Activated naive CD8-positive, alpha-beta T cell treated with anti-CD3 and anti-CD28 coated beads, Interleukin-2, amount 10 ng/mL, durations not matched to agents 7 days and 5 days (primary cell): Measurements from ENCODE around the gene TSPAN7. TPM values are rescaled to one million over a fixed set of nuclear protein-coding genes. Genes with fewer than 3 reads are reported as not detected.

ENCODE experiments used
- ATAC-seq: fragments of 150-1000 bp; cut with Tn5 transposase; one replicate; pipeline ENCODE4 v1.10.0; 2021; ENCODE audit warnings: low read depth, moderate library complexity
- POLR2A ChIA-PET: fragments of 350-600 bp; sonication (Branson Sonifier 250); formaldehyde crosslinking; loops from one replicate; lab custom pipeline; 2021; ENCODE audit warnings: antibody characterized with exemption; lab: Charles Lee
- DNase-seq: peaks from one replicate; pipeline ENCODE4 v3.0.0; 2021
- H3K27ac Mint-ChIP-seq: one replicate; pipeline ENCODE4 v1.8.0; 2022; ENCODE audit warnings: mild to moderate bottlenecking, mixed read lengths
- H3K27me3 Mint-ChIP-seq: one replicate; pipeline ENCODE4 v1.8.0; 2022; ENCODE audit warnings: mild to moderate bottlenecking, moderate library complexity, mixed read lengths
- H3K36me3 Mint-ChIP-seq: one replicate; pipeline ENCODE4 v1.8.0; 2021; ENCODE audit warnings: mild to moderate bottlenecking, mixed read lengths
- H3K4me1 Mint-ChIP-seq: one replicate; pipeline ENCODE4 v1.8.0; 2021; ENCODE audit warnings: mixed read lengths
- H3K4me3 Mint-ChIP-seq: one replicate; pipeline ENCODE4 v1.8.0; 2022; ENCODE audit warnings: mild to moderate bottlenecking, moderate library complexity, mixed read lengths
- H3K9me3 Mint-ChIP-seq: one replicate; pipeline ENCODE4 v1.8.0; 2021; ENCODE audit warnings: mixed read lengths
- total RNA-seq, 2 experiments: library from RNA; stranded (reverse); gene quantifications; one replicate each; pipeline ENCODE4 v1.2.3, GENCODE V29; 2021

TSPAN7 gene
- total RNA-seq, result not detected

- Mint-ChIP-seq H3K27ac (no peak within 1 kb of the TSS), H3K27me3 (peaks cover 19% of the 10 kb centered on the region), H3K4me1 (peaks cover 2% of the 10 kb centered on the region)
Observed at GRCh38 chrX:38561126-38561868, at the start of gene TSPAN7. TSS of gene TSPAN7 (plus strand) at chrX:38561542. CDS start at chrX:38561547, 5 bp downstream.

GRCh38 chrX:38513112-38513742 lies 48.1 kb upstream of the TSPAN7 start:
- ATAC-seq (no peak), DNase-seq (no peak)
- Mint-ChIP-seq H3K36me3 (no peaks in the 10 kb centered on the region), H3K27ac (no peak overlapping the region), H3K9me3 (no peaks in the 10 kb centered on the region), H3K27me3 (no peaks in the 10 kb centered on the region), H3K4me3 (no peak overlapping the region), H3K4me1 (peaks cover 2% of the 10 kb centered on the region)
- POLR2A ChIA-PET, result no interaction called here

More at GRCh38 chrX:38561126-38561868, at the start of gene TSPAN7:
- DNase-seq (peak; percentile 81), ATAC-seq (peak; percentile 96)
- H3K4me3 Mint-ChIP-seq, result peak within 1 kb of the TSS; percentile 83
- POLR2A ChIA-PET, result no interaction called here
- H3K9me3 Mint-ChIP-seq, result no peaks in the 10 kb centered on the region
- no peaks in the 10 kb centered on the region for H3K36me3 Mint-ChIP-seq

- POLR2A ChIA-PET, result no interaction called here
Observed at GRCh38 chrX:38514016-38514854, 47.1 kb upstream of the TSPAN7 start.

GRCh38 chrX:38515291-38515690 lies 46.1 kb upstream of the TSPAN7 start:
- Mint-ChIP-seq H3K27me3 (no peaks in the 10 kb centered on the region), H3K4me1 (peaks cover 2% of the 10 kb centered on the region), H3K36me3 (no peaks in the 10 kb centered on the region), H3K4me3 (no peak overlapping the region), H3K27ac (no peak overlapping the region), H3K9me3 (no peaks in the 10 kb centered on the region)
- ATAC-seq (no peak), DNase-seq (no peak)
- POLR2A ChIA-PET, result no interaction called here

More at GRCh38 chrX:38514016-38514854, 47.1 kb upstream of the TSPAN7 start:
- Mint-ChIP-seq H3K36me3 (no peaks in the 10 kb centered on the region), H3K27ac (no peak overlapping the region), H3K4me1 (peaks cover 2% of the 10 kb centered on the region), H3K4me3 (no peak overlapping the region), H3K27me3 (no peaks in the 10 kb centered on the region), H3K9me3 (no peaks in the 10 kb centered on the region)
- DNase-seq (no peak), ATAC-seq (peak; percentile 47)

GRCh38 chrX:38516196-38516774 lies 45.1 kb upstream of the TSPAN7 start:
- ATAC-seq, result no peak
- Mint-ChIP-seq H3K27me3 (no peaks in the 10 kb centered on the region), H3K27ac (no peak overlapping the region), H3K9me3 (no peaks in the 10 kb centered on the region), H3K4me3 (no peak overlapping the region), H3K36me3 (no peaks in the 10 kb centered on the region), H3K4me1 (peaks cover 2% of the 10 kb centered on the region)
- POLR2A ChIA-PET, result no interaction called here
- no peak for DNase-seq

- H3K27me3 Mint-ChIP-seq, result no peaks in the 10 kb centered on the region
- no peak overlapping the region for H3K4me3 Mint-ChIP-seq
- no peaks in the 10 kb centered on the region for H3K9me3 Mint-ChIP-seq
- no peak for DNase-seq
- H3K36me3 Mint-ChIP-seq, result no peaks in the 10 kb centered on the region
- H3K27ac Mint-ChIP-seq, result no peak overlapping the region
- ATAC-seq, result no peak
- no peaks in the 10 kb centered on the region for H3K4me1 Mint-ChIP-seq
- POLR2A ChIA-PET, result no interaction called here
Observed at GRCh38 chrX:38519651-38520050, 41.7 kb upstream of the TSPAN7 start.

GRCh38 chrX:38538134-38538533 lies 23.2 kb upstream of the TSPAN7 start:
- H3K36me3 Mint-ChIP-seq, result no peaks in the 10 kb centered on the region
- no peak overlapping the region for H3K4me3 Mint-ChIP-seq
- no peaks in the 10 kb centered on the region for H3K27me3 Mint-ChIP-seq
- H3K4me1 Mint-ChIP-seq, result no peaks in the 10 kb centered on the region
- DNase-seq, result no peak
- no peak for ATAC-seq
- H3K27ac Mint-ChIP-seq, result no peak overlapping the region
- POLR2A ChIA-PET, result no interaction called here
- H3K9me3 Mint-ChIP-seq, result no peaks in the 10 kb centered on the region

- Mint-ChIP-seq H3K9me3 (no peaks in the 10 kb centered on the region), H3K4me3 (no peak overlapping the region), H3K27ac (no peak overlapping the region), H3K4me1 (no peaks in the 10 kb centered on the region), H3K36me3 (no peaks in the 10 kb centered on the region), H3K27me3 (no peaks in the 10 kb centered on the region)
- no peak for DNase-seq
- POLR2A ChIA-PET, result no interaction called here
- ATAC-seq, result no peak
Observed at GRCh38 chrX:38539748-38540147, 21.6 kb upstream of the TSPAN7 start.

- Mint-ChIP-seq H3K27ac (no peak overlapping the region), H3K27me3 (no peaks in the 10 kb centered on the region), H3K9me3 (no peaks in the 10 kb centered on the region), H3K36me3 (no peaks in the 10 kb centered on the region), H3K4me1 (no peaks in the 10 kb centered on the region), H3K4me3 (no peak overlapping the region)
- ATAC-seq, result no peak
- no peak for DNase-seq
- POLR2A ChIA-PET, result no interaction called here
Observed at GRCh38 chrX:38548508-38548907, 12.8 kb upstream of the TSPAN7 start.

- H3K9me3 Mint-ChIP-seq, result no peaks in the 10 kb centered on the region
- no peak overlapping the region for H3K27ac Mint-ChIP-seq
- no peak overlapping the region for H3K4me3 Mint-ChIP-seq
- H3K4me1 Mint-ChIP-seq, result no peaks in the 10 kb centered on the region
- POLR2A ChIA-PET, result no interaction called here
- no peaks in the 10 kb centered on the region for H3K36me3 Mint-ChIP-seq
- DNase-seq (no peak), ATAC-seq (no peak)
- peaks cover 4% of the 10 kb centered on the region for H3K27me3 Mint-ChIP-seq
Observed at GRCh38 chrX:38552721-38553120, 8.6 kb upstream of the TSPAN7 start.

GRCh38 chrX:38558686-38559085 lies 2.7 kb upstream of the TSPAN7 start:
- no peak for ATAC-seq

GRCh38 chrX:38560776-38561125 lies 591 bp upstream of the TSPAN7 start:
- H3K27me3 Mint-ChIP-seq, result peaks cover 19% of the 10 kb centered on the region
- H3K4me1 Mint-ChIP-seq, result peaks cover 2% of the 10 kb centered on the region

More at GRCh38 chrX:38558686-38559085, 2.7 kb upstream of the TSPAN7 start:
- Mint-ChIP-seq H3K27ac (no peak overlapping the region), H3K9me3 (no peaks in the 10 kb centered on the region), H3K4me3 (no peak overlapping the region), H3K4me1 (peaks cover 2% of the 10 kb centered on the region), H3K36me3 (no peaks in the 10 kb centered on the region), H3K27me3 (peaks cover 23% of the 10 kb centered on the region)
- POLR2A ChIA-PET, result no interaction called here
- DNase-seq, result no peak

GRCh38 chrX:38561951-38562719 lies 793 bp downstream of the TSPAN7 start:
- Mint-ChIP-seq H3K27me3 (peaks cover 20% of the 10 kb centered on the region), H3K4me3 (peak overlapping the region; percentile 83), H3K36me3 (no peaks in the 10 kb centered on the region), H3K9me3 (no peaks in the 10 kb centered on the region), H3K27ac (no peak overlapping the region), H3K4me1 (peaks cover 2% of the 10 kb centered on the region)
- no peak for DNase-seq
- POLR2A ChIA-PET, result no interaction called here
- no peak for ATAC-seq

More at GRCh38 chrX:38560776-38561125, 591 bp upstream of the TSPAN7 start:
- Mint-ChIP-seq H3K36me3 (no peaks in the 10 kb centered on the region), H3K27ac (no peak overlapping the region), H3K9me3 (no peaks in the 10 kb centered on the region), H3K4me3 (peak overlapping the region; percentile 83)
- POLR2A ChIA-PET, result no interaction called here
- ATAC-seq (no peak), DNase-seq (no peak)
